OCI-LY1 (cell line): Measurements from ENCODE around the gene U2AF1L4.

Source experiments
- H2AFZ ChIP-seq: fragments of 200-600 bp; sonication (generic), shearing (Covaris generic); 2 replicates; pipeline ENCODE4 v1.6.0; 2014; ENCODE audit warnings: antibody characterized with exemption, mild to moderate bottlenecking, low read length
- H3F3A ChIP-seq: fragments of 200-600 bp; sonication (generic), shearing (Covaris generic); 2 replicates; pipeline ENCODE4 v1.6.0; 2014; ENCODE audit warnings: mild to moderate bottlenecking, antibody characterized with exemption, low read length, moderate library complexity; ENCODE audit not compliant: insufficient read depth
- H3K27ac ChIP-seq: fragments of 200-600 bp; sonication (generic); 2 replicates; pipeline ENCODE4 v1.5.1; 2014; ENCODE audit warnings: low read length, mixed run types, mild to moderate bottlenecking, low read depth; ENCODE audit not compliant: poor library complexity, severe bottlenecking
- H3K27me3 ChIP-seq: fragments of 200-600 bp; sonication (generic); 2 replicates; pipeline ENCODE4 v1.6.0; 2014; ENCODE audit warnings: antibody characterized with exemption, mild to moderate bottlenecking, low read length, moderate library complexity; ENCODE audit not compliant: insufficient read depth
- H3K36me3 ChIP-seq: fragments of 200-600 bp; sonication (generic); 2 replicates; pipeline ENCODE4 v1.6.1; 2014; ENCODE audit warnings: mild to moderate bottlenecking, antibody characterized with exemption, low read length, moderate library complexity, mixed read lengths; ENCODE audit not compliant: insufficient read depth
- H3K4me1 ChIP-seq: fragments of 200-600 bp; sonication (generic); 2 replicates; pipeline ENCODE4 v1.5.1; 2014; ENCODE audit warnings: mild to moderate bottlenecking, low read length, moderate library complexity; ENCODE audit not compliant: insufficient read depth, severe bottlenecking
- H3K4me2 ChIP-seq: fragments of 200-600 bp; sonication (generic), shearing (Covaris generic); 2 replicates; pipeline ENCODE4 v1.6.1; 2014; ENCODE audit warnings: low read length
- H3K4me3 ChIP-seq: fragments of 200-600 bp; sonication (generic); 2 replicates; pipeline ENCODE4 v1.5.1; 2014; ENCODE audit warnings: low read length, low read depth, mild to moderate bottlenecking, mixed read lengths; ENCODE audit not compliant: poor library complexity, severe bottlenecking
- H3K79me2 ChIP-seq: fragments of 200-600 bp; shearing (Covaris generic); 2 replicates; pipeline ENCODE4 v1.6.1; 2016; ENCODE audit warnings: mixed run types, low read length, mixed read lengths; ENCODE audit not compliant: insufficient read depth
- H3K9ac ChIP-seq: fragments of 200-600 bp; sonication (generic), shearing (Covaris generic); 2 replicates; pipeline ENCODE4 v1.6.1; 2014; ENCODE audit warnings: mild to moderate bottlenecking, low read length, mixed read lengths
- H3K9me2 ChIP-seq: fragments of 200-600 bp; sonication (generic), shearing (Covaris generic); 2 replicates; pipeline ENCODE4 v1.6.1; 2014; ENCODE audit warnings: low read depth, mild to moderate bottlenecking, low read length, mixed read lengths
- H3K9me3 ChIP-seq: fragments of 200-600 bp; shearing (Covaris generic); 2 replicates; pipeline ENCODE4 v1.6.1; 2014; ENCODE audit warnings: low read length, mixed read lengths
- H4K20me1 ChIP-seq: fragments of 200-600 bp; sonication (generic), shearing (Covaris generic); 2 replicates; pipeline ENCODE4 v1.6.0; 2016; ENCODE audit warnings: mild to moderate bottlenecking, low read length; ENCODE audit not compliant: insufficient read depth
- EZH2 ChIP-seq: fragments of 200-600 bp; sonication (generic), shearing (Covaris generic); IDR thresholded peaks from 2 replicates; pipeline ENCODE4 v1.8.0; 2017; ENCODE audit warnings: borderline replicate concordance, mixed run types, mild to moderate bottlenecking, antibody characterized with exemption, low read length, moderate library complexity, mixed read lengths
- TF ChIP-seq, protein P1 (sequence below): fragments of 200-600 bp; sonication (generic), shearing (Covaris generic); IDR thresholded peaks from 2 replicates; pipeline ENCODE4 v1.5.1; 2017; ENCODE audit warnings: mild to moderate bottlenecking, antibody characterized with exemption, low read length, moderate library complexity, mixed read lengths

The U2AF1L4 gene

GRCh38 chr19:35781650-35782049 is 36.4 kb upstream of the U2AF1L4 start:
- H3K4me1 ChIP-seq: peaks cover 2% of the 10 kb centered on the region
- no peak overlapping the region for H3K27ac ChIP-seq
- no peaks in the 10 kb centered on the region for H3K9me2 ChIP-seq
- H3K9ac ChIP-seq: no peak overlapping the region
- no peak overlapping the region for H2AFZ ChIP-seq
- H4K20me1 ChIP-seq: no peaks in the 10 kb centered on the region
- peaks cover 15% of the 10 kb centered on the region for H3K36me3 ChIP-seq
- H3K27me3 ChIP-seq: no peaks in the 10 kb centered on the region
- no peak overlapping the region for H3K4me2 ChIP-seq
- no peaks in the 10 kb centered on the region for H3K9me3 ChIP-seq
- H3K79me2 ChIP-seq: no peaks in the 10 kb centered on the region
- no peak for TF ChIP-seq EZH2
- TF ChIP-seq, protein P1, sequence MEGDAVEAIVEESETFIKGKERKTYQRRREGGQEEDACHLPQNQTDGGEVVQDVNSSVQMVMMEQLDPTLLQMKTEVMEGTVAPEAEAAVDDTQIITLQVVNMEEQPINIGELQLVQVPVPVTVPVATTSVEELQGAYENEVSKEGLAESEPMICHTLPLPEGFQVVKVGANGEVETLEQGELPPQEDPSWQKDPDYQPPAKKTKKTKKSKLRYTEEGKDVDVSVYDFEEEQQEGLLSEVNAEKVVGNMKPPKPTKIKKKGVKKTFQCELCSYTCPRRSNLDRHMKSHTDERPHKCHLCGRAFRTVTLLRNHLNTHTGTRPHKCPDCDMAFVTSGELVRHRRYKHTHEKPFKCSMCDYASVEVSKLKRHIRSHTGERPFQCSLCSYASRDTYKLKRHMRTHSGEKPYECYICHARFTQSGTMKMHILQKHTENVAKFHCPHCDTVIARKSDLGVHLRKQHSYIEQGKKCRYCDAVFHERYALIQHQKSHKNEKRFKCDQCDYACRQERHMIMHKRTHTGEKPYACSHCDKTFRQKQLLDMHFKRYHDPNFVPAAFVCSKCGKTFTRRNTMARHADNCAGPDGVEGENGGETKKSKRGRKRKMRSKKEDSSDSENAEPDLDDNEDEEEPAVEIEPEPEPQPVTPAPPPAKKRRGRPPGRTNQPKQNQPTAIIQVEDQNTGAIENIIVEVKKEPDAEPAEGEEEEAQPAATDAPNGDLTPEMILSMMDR: no peak
- no peak overlapping the region for H3K4me3 ChIP-seq
- no peaks in the 10 kb centered on the region for H3F3A ChIP-seq

- no peaks in the 10 kb centered on the region for H3K27me3 ChIP-seq
- H3K9ac ChIP-seq: no peak overlapping the region
- H2AFZ ChIP-seq: no peak overlapping the region
- no peaks in the 10 kb centered on the region for H3K79me2 ChIP-seq
- no peak overlapping the region for H3K4me2 ChIP-seq
- H3K27ac ChIP-seq: no peak overlapping the region
- H3K4me1 ChIP-seq: peaks cover 10% of the 10 kb centered on the region
- no peak overlapping the region for H3K4me3 ChIP-seq
- H3F3A ChIP-seq: no peaks in the 10 kb centered on the region
- no peaks in the 10 kb centered on the region for H3K9me2 ChIP-seq
- H4K20me1 ChIP-seq: no peaks in the 10 kb centered on the region
- peaks cover 15% of the 10 kb centered on the region for H3K36me3 ChIP-seq
- H3K9me3 ChIP-seq: no peaks in the 10 kb centered on the region
- TF ChIP-seq, protein P1: no peak
- no peak for TF ChIP-seq EZH2
These were observed 35.5 kb upstream of the U2AF1L4 start for GRCh38 chr19:35780717-35781116.

- H3K4me1 ChIP-seq: peaks cover 10% of the 10 kb centered on the region
- H3K9me3 ChIP-seq: no peaks in the 10 kb centered on the region
- H3K4me3 ChIP-seq: no peak overlapping the region
- H3F3A ChIP-seq: no peaks in the 10 kb centered on the region
- no peaks in the 10 kb centered on the region for H3K9me2 ChIP-seq
- no peak overlapping the region for H3K9ac ChIP-seq
- no peaks in the 10 kb centered on the region for H3K79me2 ChIP-seq
- TF ChIP-seq EZH2: no peak
- TF ChIP-seq, protein P1: no peak
- no peak overlapping the region for H2AFZ ChIP-seq
- H4K20me1 ChIP-seq: no peaks in the 10 kb centered on the region
- H3K27ac ChIP-seq: no peak overlapping the region
- no peak overlapping the region for H3K4me2 ChIP-seq
- H3K36me3 ChIP-seq: peaks cover 15% of the 10 kb centered on the region
- H3K27me3 ChIP-seq: no peaks in the 10 kb centered on the region
These were observed 34.8 kb upstream of the U2AF1L4 start for GRCh38 chr19:35780058-35780457.
